ENCODE data around the gene ZNF655.

ZNF655 gene

GRCh38 chr7:99615989-99616358 lies 57.5 kb downstream of the ZNF655 start:
- DNase-seq = no peak

- peak; percentile 99 for DNase-seq
Measured at GRCh38 chr7:99616359-99617191, 58.1 kb downstream of the ZNF655 start, which contains the start of gene ZSCAN25. Gene ZSCAN25, plus strand, starts transcription at chr7:99616946. Its CDS starts 2,661 bp downstream, at chr7:99619607.

GRCh38 chr7:99617192-99617781 lies 58.8 kb downstream of the ZNF655 start:
- no peak for DNase-seq

- no peak for DNase-seq
Measured at GRCh38 chr7:99618726-99619125, 60.3 kb downstream of the ZNF655 start.

GRCh38 chr7:99619571-99620130 lies 61.2 kb downstream of the ZNF655 start:
- no peak for DNase-seq

GRCh38 chr7:99621271-99621670 lies 62.8 kb downstream of the ZNF655 start:
- DNase-seq = no peak

- no peak for DNase-seq
Measured at GRCh38 chr7:99622596-99622995, 64.2 kb downstream of the ZNF655 start.

- no peak for DNase-seq
Measured at GRCh38 chr7:99623091-99623693, 64.8 kb downstream of the ZNF655 start.

- no peak for DNase-seq
Measured at GRCh38 chr7:99623702-99624447, 65.4 kb downstream of the ZNF655 start.

- no peak for DNase-seq
Measured at GRCh38 chr7:99624484-99624883, 66.0 kb downstream of the ZNF655 start.

- DNase-seq = no peak
Measured at GRCh38 chr7:99625321-99625720, 66.9 kb downstream of the ZNF655 start.

- no peak for DNase-seq
Measured at GRCh38 chr7:99625961-99626360, 67.5 kb downstream of the ZNF655 start.
